Measurements from ENCODE around the gene ROR1.
A peak's percentile ranks its signal among the peaks of the same experiment; 100 is the strongest.

ROR1 gene

GRCh38 chr1:63974966-63975365 lies 201.1 kb downstream of the ROR1 start:
- no peaks in the 10 kb centered on the region for H3K27me3 ChIP-seq (ENCODE audit: control insufficient read depth, insufficient read depth, low read length)
- TF ChIP-seq CTCF (IDR thresholded peaks at IDR 0.05), result no peak
- no peaks in the 10 kb centered on the region for H3K9me3 ChIP-seq (ENCODE audit: control insufficient read depth, low read length)
- no peak overlapping the region for H2AFZ ChIP-seq
- H3K4me2 ChIP-seq (ENCODE audit: low read length), result no peak overlapping the region
- no peaks in the 10 kb centered on the region for H3K36me3 ChIP-seq (ENCODE audit: control insufficient read depth, insufficient read depth, low read length)
- H3K27ac ChIP-seq, result no peak overlapping the region
- H3K4me3 ChIP-seq (ENCODE audit: low read depth, low read length), result no peak overlapping the region
- H3K79me2 ChIP-seq, result no peaks in the 10 kb centered on the region
- H3K9ac ChIP-seq, result no peak overlapping the region
- H3K4me1 ChIP-seq, result no peaks in the 10 kb centered on the region

GRCh38 chr1:63975481-63975880 lies 201.7 kb downstream of the ROR1 start:
- Histone ChIP-seq H3K9me3 (ENCODE audit: control insufficient read depth, low read length) (no peaks in the 10 kb centered on the region), H3K36me3 (ENCODE audit: control insufficient read depth, insufficient read depth, low read length) (no peaks in the 10 kb centered on the region), H3K4me1 (no peaks in the 10 kb centered on the region), H3K27me3 (ENCODE audit: control insufficient read depth, insufficient read depth, low read length) (no peaks in the 10 kb centered on the region), H2AFZ (no peak overlapping the region), H3K9ac (no peak overlapping the region), H3K4me3 (ENCODE audit: low read depth, low read length) (no peak overlapping the region), H3K4me2 (ENCODE audit: low read length) (no peak overlapping the region), H3K27ac (no peak overlapping the region), H3K79me2 (no peaks in the 10 kb centered on the region)
- TF ChIP-seq CTCF (IDR thresholded peaks at IDR 0.05), result no peak

GRCh38 chr1:63976006-63976405 lies 202.2 kb downstream of the ROR1 start:
- H3K36me3 ChIP-seq (ENCODE audit: control insufficient read depth, insufficient read depth, low read length), result no peaks in the 10 kb centered on the region
- no peak overlapping the region for H3K4me2 ChIP-seq (ENCODE audit: low read length)
- no peak overlapping the region for H2AFZ ChIP-seq
- no peak for TF ChIP-seq CTCF (IDR thresholded peaks at IDR 0.05)
- H3K27ac ChIP-seq, result no peak overlapping the region
- H3K79me2 ChIP-seq, result no peaks in the 10 kb centered on the region
- no peaks in the 10 kb centered on the region for H3K9me3 ChIP-seq (ENCODE audit: control insufficient read depth, low read length)
- H3K9ac ChIP-seq, result no peak overlapping the region
- no peaks in the 10 kb centered on the region for H3K27me3 ChIP-seq (ENCODE audit: control insufficient read depth, insufficient read depth, low read length)
- peaks cover 4% of the 10 kb centered on the region for H3K4me1 ChIP-seq
- no peak overlapping the region for H3K4me3 ChIP-seq (ENCODE audit: low read depth, low read length)

- H3K36me3 ChIP-seq (ENCODE audit: control insufficient read depth, insufficient read depth, low read length), result no peaks in the 10 kb centered on the region
- TF ChIP-seq CTCF (IDR thresholded peaks at IDR 0.05), result no peak
- H3K9me3 ChIP-seq (ENCODE audit: control insufficient read depth, low read length), result no peaks in the 10 kb centered on the region
- no peak overlapping the region for H3K9ac ChIP-seq
- peaks cover 7% of the 10 kb centered on the region for H3K4me1 ChIP-seq
- no peak overlapping the region for H3K27ac ChIP-seq
- H3K4me3 ChIP-seq (ENCODE audit: low read depth, low read length), result no peak overlapping the region
- no peak overlapping the region for H2AFZ ChIP-seq
- H3K79me2 ChIP-seq, result no peaks in the 10 kb centered on the region
- H3K27me3 ChIP-seq (ENCODE audit: control insufficient read depth, insufficient read depth, low read length), result no peaks in the 10 kb centered on the region
- H3K4me2 ChIP-seq (ENCODE audit: low read length), result no peak overlapping the region
These were observed 203.6 kb downstream of the ROR1 start for GRCh38 chr1:63977466-63977865.

- H2AFZ ChIP-seq, result no peak overlapping the region
- no peaks in the 10 kb centered on the region for H3K27me3 ChIP-seq (ENCODE audit: control insufficient read depth, insufficient read depth, low read length)
- H3K4me3 ChIP-seq (ENCODE audit: low read depth, low read length), result no peak overlapping the region
- H3K9ac ChIP-seq, result no peak overlapping the region
- no peak for TF ChIP-seq CTCF (IDR thresholded peaks at IDR 0.05)
- no peaks in the 10 kb centered on the region for H3K36me3 ChIP-seq (ENCODE audit: control insufficient read depth, insufficient read depth, low read length)
- H3K9me3 ChIP-seq (ENCODE audit: control insufficient read depth, low read length), result no peaks in the 10 kb centered on the region
- H3K4me2 ChIP-seq (ENCODE audit: low read length), result peak overlapping the region; percentile 39
- H3K79me2 ChIP-seq, result no peaks in the 10 kb centered on the region
- H3K4me1 ChIP-seq, result peaks cover 16% of the 10 kb centered on the region
- no peak overlapping the region for H3K27ac ChIP-seq
These were observed 207.1 kb downstream of the ROR1 start for GRCh38 chr1:63980740-63981407.

All from parathyroid adenoma (tissue), 2 donors.